ENCODE measurements around the gene KIAA0825.

The KIAA0825 gene, protein sequence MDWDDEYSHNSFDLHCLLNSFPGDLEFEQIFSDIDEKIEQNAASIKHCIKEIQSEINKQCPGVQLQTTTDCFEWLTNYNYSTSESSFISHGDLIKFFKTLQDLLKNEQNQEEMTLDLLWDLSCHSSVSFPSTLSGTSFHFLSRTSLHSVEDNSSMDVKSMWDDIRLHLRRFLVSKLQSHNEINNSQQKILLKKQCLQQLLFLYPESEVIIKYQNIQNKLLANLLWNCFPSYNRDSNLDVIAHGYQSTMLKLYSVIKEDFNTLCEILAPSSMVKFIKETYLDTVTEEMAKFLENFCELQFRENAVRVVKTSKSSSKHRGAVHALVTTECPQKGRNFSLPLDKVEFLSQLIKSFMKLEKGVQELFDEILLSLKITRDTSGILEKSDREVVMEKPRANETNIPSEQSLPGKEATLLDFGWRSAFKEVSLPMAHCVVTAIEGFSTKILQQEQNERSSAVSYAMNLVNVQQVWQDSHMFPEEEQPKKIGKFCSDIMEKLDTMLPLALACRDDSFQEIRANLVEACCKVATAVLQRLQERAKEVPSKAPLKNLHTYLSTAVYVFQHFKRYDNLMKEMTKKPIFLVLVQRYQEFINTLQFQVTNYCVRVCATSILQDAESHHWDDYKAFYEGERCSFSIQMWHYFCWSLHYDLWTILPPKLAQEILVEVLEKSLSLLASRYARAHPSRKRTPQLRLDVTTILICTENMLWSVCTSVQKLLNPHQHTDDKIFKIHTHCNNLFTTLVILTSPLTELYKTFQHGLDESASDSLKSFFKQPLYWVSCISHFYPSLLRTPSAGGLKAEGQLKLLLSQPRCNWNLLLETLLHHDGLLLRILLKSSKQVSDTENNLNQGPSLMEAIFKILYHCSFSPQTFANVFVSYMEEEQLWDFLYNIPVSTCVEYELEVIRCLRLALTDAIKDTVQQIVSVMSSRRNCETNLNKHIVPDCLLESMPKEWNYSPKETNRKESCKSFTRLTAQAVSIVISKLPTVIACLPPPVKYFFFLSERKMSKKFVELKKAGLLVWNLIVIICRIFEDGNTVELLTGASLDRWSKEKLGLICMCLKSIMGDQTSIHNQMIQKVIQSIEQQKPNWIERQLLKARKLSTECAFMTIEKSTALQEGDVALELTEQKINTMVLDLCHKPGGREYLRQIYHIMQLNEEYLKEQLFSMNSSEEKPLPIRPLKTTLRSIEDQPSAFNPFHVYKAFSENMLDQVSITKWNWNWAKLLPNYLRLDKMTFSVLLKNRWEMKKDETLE (N-terminal part only)

DNA sequence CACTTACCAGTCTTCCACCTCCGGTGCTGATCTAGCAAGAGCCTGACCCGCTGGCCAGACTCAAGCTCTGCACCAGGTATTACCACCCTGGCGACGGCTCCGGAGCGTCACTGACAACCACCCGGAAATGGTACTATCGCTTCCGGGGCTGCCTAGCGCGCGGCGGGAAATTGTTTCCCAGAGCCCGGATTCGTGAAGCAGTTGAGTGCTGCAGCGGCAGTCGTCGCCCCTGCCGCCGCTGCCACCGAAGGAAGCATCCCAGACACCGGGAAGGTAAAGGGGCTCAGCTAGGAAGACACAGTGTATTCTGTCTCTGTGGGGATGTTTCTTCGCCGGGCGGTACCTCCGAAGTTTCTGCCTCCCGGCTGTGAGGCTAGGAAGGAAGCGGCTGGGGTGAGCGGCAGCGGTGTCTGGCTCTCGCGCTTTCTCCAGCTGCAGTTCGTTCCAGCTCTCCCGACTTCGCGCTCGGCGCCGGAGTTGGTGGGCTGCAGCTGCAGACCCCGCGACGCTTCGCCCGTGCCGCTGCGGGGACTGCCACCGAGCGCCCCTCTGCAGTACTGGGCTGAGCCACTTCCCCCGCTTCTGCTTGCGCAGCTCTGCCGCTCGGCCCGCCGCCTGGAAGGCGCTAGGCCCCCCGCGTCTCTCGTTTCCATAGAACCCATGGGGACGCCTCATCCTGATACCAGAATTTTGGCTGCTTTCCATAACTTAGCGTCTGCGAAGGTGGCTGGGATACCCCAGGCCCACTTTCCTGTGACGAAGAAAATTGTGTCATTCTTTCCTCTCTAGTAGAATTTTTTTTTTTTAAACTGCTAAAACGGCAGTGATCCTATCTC, at the start of gene KIAA0825, which contains the start of gene SLF1:
KIAA0825 (minus strand) TSS at position 112 of the 836 bp plus-strand sequence. CDS start 81,478 bp downstream, outside the sequence.
SLF1 (plus strand) TSS at position 177 of the 836 bp plus-strand sequence. CDS start 10,142 bp downstream, outside the sequence.
- peak; percentile 52 for DNase-seq

DNA sequence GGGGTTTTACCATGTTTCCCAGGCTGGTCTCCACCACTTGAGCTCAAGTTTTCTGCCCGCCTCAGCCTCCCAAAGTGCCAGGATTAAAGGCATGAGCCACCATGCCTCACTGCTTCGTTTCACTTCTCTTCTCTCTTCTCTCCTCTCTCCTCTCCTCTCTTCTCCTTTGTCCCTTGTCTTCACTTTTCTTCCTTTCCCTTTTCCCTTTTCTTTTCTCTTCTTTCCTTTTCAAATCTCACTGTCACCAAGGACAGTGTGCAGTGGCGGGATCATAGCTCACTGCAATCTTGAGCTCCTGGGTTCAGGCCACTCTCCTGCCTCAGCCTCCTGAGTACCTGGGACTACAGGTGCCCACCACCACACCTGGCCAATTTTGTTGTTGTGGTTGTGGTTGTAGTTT, 49.5 kb upstream of the KIAA0825 start:
- DNase-seq, result no peak

DNA sequence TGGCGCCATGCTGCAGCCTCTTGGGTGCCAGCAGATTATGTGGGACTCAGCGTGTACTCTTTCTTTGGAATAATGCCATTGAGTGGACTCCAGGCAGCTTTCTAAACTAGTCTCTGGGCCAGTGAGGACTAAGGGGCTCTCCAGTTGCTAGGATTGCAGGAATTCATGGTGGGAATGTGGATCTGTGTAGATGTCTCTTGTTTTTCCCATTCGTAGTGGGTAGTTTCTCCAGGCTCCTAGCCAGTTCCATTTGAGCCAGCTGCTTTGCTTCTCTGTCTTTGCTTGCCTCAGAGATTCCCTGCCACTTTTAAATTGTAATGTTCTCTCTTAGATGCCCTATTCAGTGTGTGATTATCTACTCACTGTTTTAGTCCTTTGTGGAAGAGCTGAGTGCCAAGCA, 42.7 kb upstream of the KIAA0825 start:
- DNase-seq, result no peak

DNA sequence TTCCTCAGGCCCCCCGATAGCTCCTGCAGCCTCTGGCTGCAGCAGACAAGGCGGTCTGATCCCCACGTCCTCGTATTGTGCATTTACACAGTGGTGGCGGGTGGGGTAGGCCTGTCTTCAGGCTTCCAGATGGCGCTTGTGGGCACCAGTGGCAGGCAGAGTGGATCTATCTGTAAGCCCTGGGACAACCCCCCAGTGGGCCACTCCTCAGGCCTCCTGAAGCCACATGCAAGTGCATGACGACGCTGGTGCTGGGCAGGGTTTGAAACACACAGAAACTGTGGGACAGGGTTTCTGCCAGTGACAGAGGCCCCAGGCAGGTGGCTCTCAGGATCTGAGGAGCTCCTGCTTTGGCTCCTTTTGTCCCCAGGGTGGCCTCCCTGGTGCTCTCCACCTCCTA, 42.1 kb upstream of the KIAA0825 start:
- DNase-seq, result no peak

DNA sequence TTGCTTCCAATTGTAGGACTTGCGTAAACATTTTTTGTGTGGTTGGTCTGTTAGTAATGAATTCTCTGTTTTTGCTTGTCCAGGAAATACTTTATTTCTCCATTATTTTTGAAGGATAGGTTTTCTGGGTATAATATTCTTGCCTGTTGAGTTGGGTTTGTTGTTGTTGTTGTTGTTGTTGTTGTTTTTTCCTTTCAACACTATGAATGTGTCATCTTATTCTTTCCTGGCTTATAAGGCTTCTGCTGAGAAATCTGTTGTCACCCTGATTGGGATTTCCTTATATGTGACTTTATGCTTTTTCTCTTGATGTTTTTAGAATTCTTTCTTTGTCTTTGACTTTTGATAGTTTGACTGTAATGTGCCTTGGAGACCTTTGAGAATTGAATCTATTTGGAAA, 39.9 kb upstream of the KIAA0825 start:
- no peak for DNase-seq

DNA sequence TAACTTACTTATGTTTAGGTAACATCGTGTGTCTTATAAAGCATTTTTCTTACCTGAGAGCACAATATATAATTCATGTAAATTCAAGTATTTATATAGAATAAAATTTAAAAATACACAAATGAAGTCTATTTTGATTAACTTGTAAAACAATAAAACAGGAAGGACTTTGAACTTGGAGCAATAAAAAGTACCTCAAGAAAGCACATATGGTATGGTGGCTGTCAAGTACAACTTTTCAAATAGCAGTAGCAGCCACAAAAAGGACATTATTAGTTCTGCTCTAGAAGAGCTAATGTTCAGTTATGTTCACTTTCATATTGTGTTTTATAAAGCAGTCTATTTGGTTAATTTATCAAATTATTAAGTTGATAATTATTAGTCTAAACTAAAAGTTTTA, 31.5 kb upstream of the KIAA0825 start:
- DNase-seq, result no peak

DNA sequence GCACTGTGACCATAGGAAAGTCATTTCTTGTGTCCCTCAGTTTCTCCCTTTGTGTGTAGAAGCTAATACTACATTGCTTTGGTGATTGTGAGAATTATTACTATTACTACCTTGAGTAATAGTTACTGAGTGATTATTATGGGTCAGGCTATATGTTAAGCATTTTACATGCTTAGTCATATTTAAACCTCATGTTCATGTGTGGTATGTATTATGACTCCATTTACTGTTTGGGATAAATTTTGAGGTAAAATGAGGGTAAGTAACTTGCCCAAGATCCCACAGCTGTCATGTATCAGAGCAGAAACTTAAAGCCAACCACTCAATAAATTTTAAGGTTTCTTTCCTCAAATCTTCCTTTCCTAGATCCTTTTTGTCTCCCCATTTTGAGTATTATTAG, 28.4 kb upstream of the KIAA0825 start:
- no peak for DNase-seq

DNA sequence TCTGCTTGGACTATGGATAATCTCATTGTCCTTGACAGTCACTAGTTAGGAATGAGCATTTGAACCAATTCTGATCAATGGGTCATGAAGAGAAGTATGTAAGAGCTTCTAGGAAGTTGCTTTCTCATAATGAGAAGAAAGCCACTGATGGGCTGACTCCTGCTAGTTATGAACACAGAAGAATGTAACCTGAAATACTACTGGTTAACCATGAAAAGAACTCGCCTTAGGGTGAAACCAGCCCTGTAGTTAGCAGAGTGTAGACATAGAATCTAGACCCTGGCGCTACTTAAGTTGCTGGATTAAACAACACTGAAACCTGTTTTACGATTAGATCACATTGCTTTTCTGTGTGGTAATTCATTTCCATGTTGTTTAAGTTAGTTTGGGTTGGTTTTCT, 26.6 kb upstream of the KIAA0825 start:
- no peak for DNase-seq

DNA sequence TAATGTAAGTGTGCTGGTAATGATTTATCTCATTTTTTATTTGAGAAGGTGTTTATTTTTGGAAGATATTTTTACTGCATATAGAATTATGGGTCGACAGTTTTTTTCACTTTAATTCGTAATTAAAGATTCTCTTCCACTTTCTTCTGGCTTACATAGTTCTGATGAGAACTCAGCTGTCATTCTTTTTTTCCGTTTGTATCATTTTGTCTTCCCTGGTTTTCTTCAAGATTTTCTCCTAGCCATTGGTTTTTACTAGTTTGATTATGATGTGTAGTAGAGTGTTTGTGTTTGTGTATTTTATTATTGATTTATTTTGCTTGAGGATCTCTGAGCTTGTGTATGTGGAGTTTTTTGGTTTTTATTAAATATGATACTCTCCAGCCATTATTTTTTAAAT, 21.8 kb upstream of the KIAA0825 start:
- DNase-seq, result no peak

DNA sequence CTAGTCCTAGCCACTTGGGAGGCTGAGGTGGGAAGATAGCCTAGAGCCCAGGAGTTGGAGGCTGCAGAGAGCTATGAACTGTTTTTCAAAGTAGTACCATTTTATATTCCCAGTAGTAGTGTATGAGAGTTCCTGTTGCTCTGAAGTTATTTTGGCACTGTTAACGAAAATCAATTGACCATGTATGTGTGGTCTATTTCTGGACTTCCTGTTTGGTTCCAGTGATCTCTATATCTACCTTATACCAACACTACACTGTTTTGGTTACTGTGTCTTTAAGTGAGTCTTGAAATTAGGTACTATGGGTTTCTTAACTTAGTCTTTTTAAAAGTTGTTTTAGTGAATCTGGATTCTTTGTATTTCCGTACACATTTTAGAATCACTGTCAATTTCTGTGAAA, 13.6 kb upstream of the KIAA0825 start:
- no peak for DNase-seq

DNA sequence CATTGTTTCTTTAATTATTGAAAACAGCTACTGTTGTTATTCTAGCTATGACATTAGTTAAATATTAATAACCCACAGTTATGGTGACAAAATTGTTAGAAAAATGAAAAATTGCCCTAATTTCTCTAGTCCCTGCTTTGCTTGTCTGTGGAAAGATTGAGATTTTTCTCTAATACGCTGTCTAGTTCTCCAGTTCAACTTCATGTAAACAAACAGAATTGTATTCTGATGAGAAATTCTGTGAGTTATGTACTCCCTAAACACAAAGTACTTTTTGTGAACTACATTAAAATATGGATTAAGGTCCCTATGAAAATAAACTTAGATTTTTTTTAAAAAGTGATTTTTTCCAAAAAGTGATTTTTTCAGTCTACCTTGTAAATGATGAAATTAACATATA, 8.8 kb upstream of the KIAA0825 start:
- DNase-seq, result no peak

DNA sequence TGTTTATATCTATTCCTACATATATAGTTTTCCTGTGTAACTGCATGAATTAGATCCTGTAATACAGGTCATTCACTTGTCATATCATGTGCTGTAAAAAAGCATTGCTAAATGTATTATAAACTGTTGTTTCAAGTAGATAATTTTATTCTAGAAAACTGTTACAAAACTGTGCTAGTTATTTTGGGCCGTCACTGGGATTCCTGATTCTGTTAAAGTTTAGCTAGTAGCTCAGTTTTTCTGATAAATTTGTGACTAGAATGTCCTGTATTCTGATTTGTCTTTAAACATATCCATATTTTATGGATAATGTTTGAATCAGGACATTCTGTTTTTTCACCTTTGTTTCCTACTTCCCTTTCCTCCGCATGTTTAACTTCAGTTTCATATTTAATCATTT, 5.5 kb upstream of the KIAA0825 start:
- DNase-seq, result no peak

DNA sequence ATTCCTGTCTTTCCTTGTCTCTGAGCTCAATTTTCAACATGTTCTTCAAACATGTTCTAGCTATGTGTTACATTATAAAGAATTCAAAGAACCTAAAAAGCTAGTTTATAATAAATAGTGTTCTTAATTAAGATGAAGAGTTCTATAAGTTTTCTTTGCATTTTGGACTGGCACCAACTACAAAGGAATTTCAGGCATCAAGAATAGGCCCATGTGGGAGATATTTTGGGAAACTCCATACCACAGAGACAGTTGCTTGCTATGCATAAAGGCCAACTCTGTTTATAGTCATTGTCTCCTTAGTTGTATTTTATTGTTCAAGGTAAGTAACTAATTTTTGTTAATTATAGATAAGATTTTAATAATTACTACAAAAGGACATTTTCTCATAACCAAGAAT, 4.6 kb upstream of the KIAA0825 start:
- no peak for DNase-seq

DNA sequence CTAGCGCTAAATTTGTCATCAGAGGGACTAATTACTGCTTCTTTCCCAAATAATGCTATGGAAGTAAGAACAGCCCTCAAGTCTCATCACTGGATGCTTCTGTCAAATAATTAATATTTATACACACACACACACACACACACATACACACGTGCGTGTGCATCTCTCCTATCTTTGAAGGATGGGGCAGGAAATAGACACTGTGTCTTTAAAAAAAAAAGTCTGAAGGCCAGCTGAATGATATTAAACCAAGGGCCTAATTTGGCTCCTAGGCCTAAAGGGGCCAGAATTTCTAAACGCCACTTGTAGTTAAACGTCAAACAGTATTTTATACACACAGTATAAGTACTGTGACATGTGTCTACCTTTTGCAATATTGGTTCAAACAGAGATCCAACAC, 3.4 kb upstream of the KIAA0825 start:
- no peak for DNase-seq

DNA sequence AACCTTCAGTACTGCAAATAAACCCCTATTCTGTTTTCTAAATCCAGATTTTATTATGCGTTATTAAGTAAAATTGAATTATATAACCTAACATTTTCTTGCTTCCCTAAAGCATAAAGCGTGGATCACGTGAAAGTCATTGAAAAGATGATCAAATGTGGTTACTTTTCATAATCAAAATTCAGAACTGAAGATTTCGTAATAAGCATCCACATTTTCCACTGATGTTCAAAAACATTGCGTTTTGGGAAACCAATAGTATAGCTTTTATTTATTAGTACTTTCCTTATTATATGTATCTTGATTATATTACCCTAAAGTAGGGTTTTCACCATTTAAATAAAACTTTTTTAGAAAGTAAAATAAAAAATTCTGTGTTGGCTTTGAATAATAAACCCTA, 1.9 kb upstream of the KIAA0825 start:
- DNase-seq, result no peak

DNA sequence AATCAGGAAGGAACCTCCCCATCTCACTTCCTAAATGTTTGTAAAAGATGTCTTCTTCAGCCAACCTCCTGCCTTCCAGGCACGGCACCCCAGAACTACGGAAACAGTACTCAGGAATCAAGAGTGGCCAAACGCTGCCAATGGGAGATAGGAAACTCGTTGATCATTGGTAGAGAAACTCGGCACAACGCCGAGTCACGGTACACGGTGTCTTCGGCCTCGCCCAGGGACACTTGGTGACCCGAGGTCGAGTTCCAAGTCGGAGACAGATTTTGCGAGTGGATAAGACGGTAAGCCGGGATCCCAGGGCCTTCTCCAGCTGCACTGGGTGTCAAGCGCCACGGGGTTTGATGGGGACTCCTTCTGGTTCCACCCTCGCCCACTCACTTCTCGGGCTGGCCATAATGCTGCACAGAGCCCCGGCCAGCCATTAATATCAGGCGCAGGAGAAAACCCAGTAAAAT, 343 bp downstream of the KIAA0825 start:
- DNase-seq, result peak; percentile 7

DNA sequence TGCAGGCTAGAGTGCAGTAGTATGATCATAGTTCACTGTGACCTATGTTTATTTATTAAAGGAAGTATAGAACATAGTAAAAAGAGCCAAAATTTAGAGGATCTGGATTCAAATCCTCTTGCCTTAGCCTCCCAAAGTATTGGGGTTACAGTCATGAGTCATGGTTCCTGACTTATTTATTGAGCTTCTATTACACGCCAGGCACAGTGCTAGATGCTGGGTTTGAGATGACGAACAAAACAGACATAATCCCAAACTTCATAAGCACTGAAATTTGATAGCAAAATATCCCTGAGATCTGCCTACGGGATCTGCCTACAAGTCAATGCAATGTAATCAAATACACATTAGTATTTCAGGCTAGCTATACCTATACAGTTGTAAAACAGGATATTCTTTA, 2.5 kb downstream of the KIAA0825 start:
- no peak for DNase-seq

DNA sequence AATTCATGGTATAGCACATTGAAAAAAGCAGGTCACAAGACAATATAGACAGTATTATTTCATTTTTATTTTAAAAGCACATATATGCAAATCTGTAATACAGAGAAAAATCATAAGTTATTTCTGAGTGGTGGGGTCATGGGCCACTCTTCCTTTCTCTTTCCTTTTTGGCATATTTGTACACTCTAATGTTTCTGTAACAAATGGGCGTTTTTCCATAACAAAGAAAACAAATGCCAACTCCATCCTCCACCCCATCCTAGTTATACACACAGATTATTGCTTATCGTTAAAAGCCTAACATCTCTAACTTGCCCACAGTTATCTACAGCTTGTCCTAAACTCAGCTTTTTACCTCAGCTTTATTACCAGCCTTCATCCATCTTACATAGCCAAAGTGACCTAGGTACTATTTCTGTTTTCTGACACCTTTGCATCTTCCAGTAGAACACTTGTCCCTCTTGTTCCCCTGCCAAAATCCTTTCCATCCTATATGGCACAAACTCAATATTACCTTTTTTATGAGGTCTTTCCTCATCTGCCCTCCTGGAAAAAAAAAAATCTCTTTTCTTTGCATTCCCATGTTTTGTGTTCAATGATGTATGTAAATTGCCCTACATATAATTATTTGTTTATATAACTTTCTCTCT, 4.1 kb downstream of the KIAA0825 start:
- no peak for DNase-seq

DNA sequence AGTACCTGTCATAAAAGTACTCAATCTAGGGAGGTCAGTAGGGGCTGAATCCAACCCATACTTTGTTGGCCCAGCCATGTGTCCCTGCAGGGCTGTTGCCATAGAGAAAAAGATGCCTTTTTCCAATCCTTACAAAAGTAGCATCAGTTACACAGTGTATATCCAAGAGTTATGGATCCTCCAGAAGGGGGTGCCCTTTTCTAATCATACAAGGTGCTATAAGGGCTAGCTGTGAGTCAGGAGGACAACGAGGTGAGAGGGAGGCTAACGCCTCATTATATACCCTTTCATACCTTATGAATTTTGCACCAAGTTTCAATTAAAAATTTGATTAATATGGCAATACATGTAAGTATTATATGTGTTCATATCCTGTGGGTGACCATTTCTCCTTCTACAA, 4.8 kb downstream of the KIAA0825 start:
- no peak for DNase-seq

DNA sequence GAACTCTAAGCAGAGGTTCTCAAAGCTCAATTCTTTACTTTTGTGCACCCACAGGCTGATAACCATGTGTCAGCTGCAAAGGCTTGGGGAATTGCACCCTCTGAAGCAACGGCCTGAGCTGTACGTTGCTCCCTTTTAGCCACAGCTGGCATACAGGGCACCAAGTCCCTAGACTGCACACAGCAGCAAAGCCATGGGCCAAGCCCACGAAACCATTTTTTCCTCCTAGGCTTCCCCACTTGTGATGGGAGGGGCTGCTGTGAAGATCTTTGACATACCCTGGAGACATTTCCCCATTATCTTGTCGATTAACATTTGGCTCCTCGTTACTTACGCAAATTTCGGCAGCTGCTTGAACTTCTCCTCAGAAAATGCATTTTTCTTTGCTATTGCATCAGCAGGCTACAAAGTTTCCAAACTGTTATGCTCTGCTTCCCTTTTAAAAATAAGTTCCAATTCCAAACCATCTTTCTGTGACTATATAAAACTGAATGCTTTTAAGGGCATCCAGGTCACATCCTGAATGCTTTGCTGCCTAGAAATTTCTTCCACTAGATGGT, 23.0 kb downstream of the KIAA0825 start:
- DNase-seq, result no peak
